Activated CD4-positive, alpha-beta T cell treated with anti-CD3 and anti-CD28 coated beads, Interleukin-2, amount 10 ng/mL, durations not matched to agents 7 days and 5 days (primary cell): Measurements from ENCODE around the gene EXOC6. TPM values are rescaled to one million over a fixed set of nuclear protein-coding genes. Genes with fewer than 3 reads are reported as not detected.
"Not testable (repeated sequence)": the region's sequence is repeated elsewhere in the genome, so short reads cannot be mapped to it uniquely, and the experiment has no call there.

Experiments used
- CTCF ChIA-PET: fragments of 350-600 bp; sonication (Branson Sonifier 250); formaldehyde crosslinking; loops from one replicate; lab custom pipeline; 2021; ENCODE audit warnings: antibody characterized with exemption; lab: Charles Lee
- POLR2A ChIA-PET: fragments of 350-600 bp; sonication (Branson Sonifier 250); formaldehyde crosslinking; loops from one replicate; lab custom pipeline; 2021; ENCODE audit warnings: antibody characterized with exemption; lab: Charles Lee
- DNase-seq: peaks from one replicate; pipeline ENCODE4 v3.0.0-alpha.2; 2020
- H3K27ac Mint-ChIP-seq: one replicate; pipeline ENCODE4 v1.8.0; 2021; ENCODE audit warnings: mild to moderate bottlenecking, moderate library complexity, mixed read lengths
- H3K27me3 Mint-ChIP-seq: one replicate; pipeline ENCODE4 v1.8.0; 2021; ENCODE audit warnings: mixed read lengths
- H3K36me3 Mint-ChIP-seq: one replicate; pipeline ENCODE4 v1.8.0; 2021; ENCODE audit warnings: low read depth, mixed read lengths
- H3K4me1 Mint-ChIP-seq: one replicate; pipeline ENCODE4 v1.8.0; 2021; ENCODE audit warnings: mixed read lengths
- H3K4me3 Mint-ChIP-seq: one replicate; pipeline ENCODE4 v1.8.0; 2021; ENCODE audit warnings: mild to moderate bottlenecking, moderate library complexity, mixed read lengths
- H3K9me3 Mint-ChIP-seq: one replicate; pipeline ENCODE4 v1.8.0; 2021; ENCODE audit warnings: mixed read lengths
- total RNA-seq, 2 experiments: library from RNA; stranded (reverse); gene quantifications; one replicate each; pipeline ENCODE4 v1.2.3, GENCODE V29; 2021

EXOC6 gene
- total RNA-seq, 2 experiments from 2014 or later = 11.8 to 13.6 TPM

- ChIA-PET CTCF (interaction anchor here (0.7 kb wide), 1 partner anchor 805 kb away, joined by 3 read pairs; no protein-coding TSS in a partner anchor), POLR2A (no interaction called here)
- H3K9me3 Mint-ChIP-seq = no peaks in the 10 kb centered on the region
- DNase-seq = no peak
- no peaks in the 10 kb centered on the region for H3K27me3 Mint-ChIP-seq
- H3K36me3 Mint-ChIP-seq = peaks cover 15% of the 10 kb centered on the region
- no peaks in the 10 kb centered on the region for H3K4me1 Mint-ChIP-seq
- no peak overlapping the region for H3K4me3 Mint-ChIP-seq
- H3K27ac Mint-ChIP-seq = no peak overlapping the region
These were observed 81.6 kb downstream of the EXOC6 start for GRCh38 chr10:92929896-92930295.

- Mint-ChIP-seq H3K4me3 (no peak overlapping the region), H3K27me3 (no peaks in the 10 kb centered on the region), H3K4me1 (no peaks in the 10 kb centered on the region), H3K36me3 (peaks cover 15% of the 10 kb centered on the region), H3K27ac (no peak overlapping the region), H3K9me3 (no peaks in the 10 kb centered on the region)
- ChIA-PET POLR2A (no interaction called here), CTCF (no interaction called here)
- DNase-seq = no peak
These were observed 83.3 kb downstream of the EXOC6 start for GRCh38 chr10:92931597-92931996.

- DNase-seq = no peak
- ChIA-PET POLR2A (no interaction called here), CTCF (no interaction called here)
- no peaks in the 10 kb centered on the region for H3K36me3 Mint-ChIP-seq
- H3K4me1 Mint-ChIP-seq = no peaks in the 10 kb centered on the region
- H3K27me3 Mint-ChIP-seq = no peaks in the 10 kb centered on the region
- H3K4me3 Mint-ChIP-seq = no peak overlapping the region
- no peaks in the 10 kb centered on the region for H3K9me3 Mint-ChIP-seq
- no peak overlapping the region for H3K27ac Mint-ChIP-seq
These were observed 89.6 kb downstream of the EXOC6 start for GRCh38 chr10:92937876-92938275.

- Mint-ChIP-seq H3K9me3 (no peaks in the 10 kb centered on the region), H3K27ac (no peak overlapping the region), H3K4me1 (no peaks in the 10 kb centered on the region), H3K36me3 (no peaks in the 10 kb centered on the region), H3K4me3 (no peak overlapping the region), H3K27me3 (no peaks in the 10 kb centered on the region)
- ChIA-PET POLR2A (no interaction called here), CTCF (no interaction called here)
- DNase-seq = no peak
These were observed 90.5 kb downstream of the EXOC6 start for GRCh38 chr10:92938841-92939240.

GRCh38 chr10:92942226-92942625 lies 93.9 kb downstream of the EXOC6 start:
- DNase-seq = no peak
- Mint-ChIP-seq H3K9me3 (no peaks in the 10 kb centered on the region), H3K36me3 (peaks cover 7% of the 10 kb centered on the region), H3K4me1 (no peaks in the 10 kb centered on the region), H3K27me3 (no peaks in the 10 kb centered on the region), H3K27ac (no peak overlapping the region), H3K4me3 (no peak overlapping the region)
- ChIA-PET POLR2A (no interaction called here), CTCF (no interaction called here)

- CTCF ChIA-PET = no interaction called here
These were observed 98.2 kb downstream of the EXOC6 start for GRCh38 chr10:92946491-92946890.

GRCh38 chr10:92952573-92952972 lies 104.3 kb downstream of the EXOC6 start:
- H3K9me3 Mint-ChIP-seq, H3K27ac Mint-ChIP-seq, H3K4me1 Mint-ChIP-seq, CTCF ChIA-PET, H3K4me3 Mint-ChIP-seq, POLR2A ChIA-PET, H3K27me3 Mint-ChIP-seq, DNase-seq: not testable (repeated sequence)
- peaks cover 16% of the 10 kb centered on the region for H3K36me3 Mint-ChIP-seq

More at GRCh38 chr10:92946491-92946890, 98.2 kb downstream of the EXOC6 start:
- Mint-ChIP-seq H3K27ac (no peak overlapping the region), H3K4me3 (no peak overlapping the region), H3K9me3 (peaks cover 2% of the 10 kb centered on the region), H3K27me3 (no peaks in the 10 kb centered on the region), H3K36me3 (peaks cover 19% of the 10 kb centered on the region), H3K4me1 (no peaks in the 10 kb centered on the region)
- no peak for DNase-seq
- POLR2A ChIA-PET = no interaction called here

GRCh38 chr10:92957223-92958010 lies 109.1 kb downstream of the EXOC6 start:
- CTCF ChIA-PET = interaction anchor here (1.2 kb wide), 1 partner anchor 35 kb away, joined by 3 read pairs; no protein-coding TSS in a partner anchor
- POLR2A ChIA-PET = no interaction called here
- Mint-ChIP-seq H3K27ac (no peak overlapping the region), H3K36me3 (peaks cover 8% of the 10 kb centered on the region), H3K4me3 (no peak overlapping the region), H3K4me1 (no peaks in the 10 kb centered on the region), H3K9me3 (no peaks in the 10 kb centered on the region), H3K27me3 (no peaks in the 10 kb centered on the region)
- no peak for DNase-seq

GRCh38 chr10:92961638-92962037 lies 113.3 kb downstream of the EXOC6 start:
- Mint-ChIP-seq H3K36me3 (peaks cover 3% of the 10 kb centered on the region), H3K27me3 (no peaks in the 10 kb centered on the region), H3K4me1 (no peaks in the 10 kb centered on the region), H3K9me3 (no peaks in the 10 kb centered on the region), H3K27ac (no peak overlapping the region), H3K4me3 (no peak overlapping the region)
- no peak for DNase-seq
- POLR2A ChIA-PET = interaction anchor here (0.6 kb wide), 1 partner anchor 60 kb away, joined by 3 read pairs; no protein-coding TSS in a partner anchor
- CTCF ChIA-PET = no interaction called here

- H3K4me3 Mint-ChIP-seq = no peak overlapping the region
- H3K27ac Mint-ChIP-seq = no peak overlapping the region
- DNase-seq = peak; percentile 21
- CTCF ChIA-PET = interaction anchor here (0.7 kb wide), 1 partner anchor 354 kb away, joined by 3 read pairs; no protein-coding TSS in a partner anchor
- no peaks in the 10 kb centered on the region for H3K27me3 Mint-ChIP-seq
- H3K36me3 Mint-ChIP-seq = no peaks in the 10 kb centered on the region
- POLR2A ChIA-PET = no interaction called here
- H3K4me1 Mint-ChIP-seq = no peaks in the 10 kb centered on the region
- H3K9me3 Mint-ChIP-seq = no peaks in the 10 kb centered on the region
These were observed 117.0 kb downstream of the EXOC6 start for GRCh38 chr10:92965314-92965713.

GRCh38 chr10:92967641-92968040 lies 119.3 kb downstream of the EXOC6 start:
- no peak for DNase-seq
- Mint-ChIP-seq H3K4me1 (peaks cover 4% of the 10 kb centered on the region), H3K4me3 (no peak overlapping the region), H3K27ac (no peak overlapping the region), H3K9me3 (no peaks in the 10 kb centered on the region), H3K27me3 (no peaks in the 10 kb centered on the region), H3K36me3 (peaks cover 5% of the 10 kb centered on the region)
- ChIA-PET POLR2A (interaction anchor here (0.6 kb wide), 1 partner anchor 136 kb away, joined by 4 read pairs; no protein-coding TSS in a partner anchor), CTCF (no interaction called here)

GRCh38 chr10:92969151-92969550 lies 120.8 kb downstream of the EXOC6 start:
- CTCF ChIA-PET = no interaction called here
- no peaks in the 10 kb centered on the region for H3K27me3 Mint-ChIP-seq

GRCh38 chr10:92970301-92971070 lies 122.2 kb downstream of the EXOC6 start:
- ChIA-PET POLR2A (no interaction called here), CTCF (interaction anchor here (0.8 kb wide), 1 partner anchor 25 kb away, joined by 3 read pairs; no protein-coding TSS in a partner anchor)
- Mint-ChIP-seq H3K4me1 (peaks cover 4% of the 10 kb centered on the region), H3K4me3 (no peak overlapping the region), H3K27me3 (no peaks in the 10 kb centered on the region), H3K36me3 (peaks cover 16% of the 10 kb centered on the region), H3K9me3 (peaks cover 1% of the 10 kb centered on the region), H3K27ac (no peak overlapping the region)
- DNase-seq = no peak

More at GRCh38 chr10:92969151-92969550, 120.8 kb downstream of the EXOC6 start:
- POLR2A ChIA-PET = no interaction called here
- Mint-ChIP-seq H3K4me3 (no peak overlapping the region), H3K27ac (no peak overlapping the region), H3K36me3 (peaks cover 11% of the 10 kb centered on the region), H3K4me1 (peaks cover 4% of the 10 kb centered on the region), H3K9me3 (peaks cover 1% of the 10 kb centered on the region)
- DNase-seq = no peak
